B cell (primary cell): ENCODE measurements around the gene B3GALT2.

ENCODE experiments used
- EZH2 ChIP-seq: IDR thresholded peaks from 2 replicates; pipeline ENCODE4 v1.6.1; 2012; ENCODE audit warnings: borderline replicate concordance, low read depth, mild to moderate bottlenecking, moderate library complexity, low read length; ENCODE audit not compliant: insufficient read depth, poor library complexity, severe bottlenecking
- TF ChIP-seq, protein P1 (sequence below): fragments of 200-600 bp; IDR thresholded peaks from one replicate; pipeline ENCODE4 v1.8.0; 2022; ENCODE audit warnings: antibody characterized with exemption, mild to moderate bottlenecking

DNA sequence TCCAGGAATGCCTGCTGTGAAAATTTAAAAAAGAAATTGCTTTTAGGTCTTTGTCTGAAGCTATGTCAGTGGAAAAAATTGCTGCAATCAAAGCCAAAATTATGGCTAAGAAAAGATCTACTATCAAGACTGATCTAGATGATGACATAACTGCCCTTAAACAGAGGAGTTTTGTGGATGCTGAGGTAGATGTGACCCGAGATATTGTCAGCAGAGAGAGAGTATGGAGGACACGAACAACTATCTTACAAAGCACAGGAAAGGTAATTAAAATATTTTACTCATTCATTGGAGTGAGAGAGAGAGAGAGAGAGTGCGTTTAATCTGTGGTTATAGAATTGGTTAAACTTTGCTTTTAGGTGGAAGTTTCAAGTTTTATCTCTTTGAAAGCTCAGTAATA is 44.6 kb downstream of the B3GALT2 start:
- TF ChIP-seq, protein P1, sequence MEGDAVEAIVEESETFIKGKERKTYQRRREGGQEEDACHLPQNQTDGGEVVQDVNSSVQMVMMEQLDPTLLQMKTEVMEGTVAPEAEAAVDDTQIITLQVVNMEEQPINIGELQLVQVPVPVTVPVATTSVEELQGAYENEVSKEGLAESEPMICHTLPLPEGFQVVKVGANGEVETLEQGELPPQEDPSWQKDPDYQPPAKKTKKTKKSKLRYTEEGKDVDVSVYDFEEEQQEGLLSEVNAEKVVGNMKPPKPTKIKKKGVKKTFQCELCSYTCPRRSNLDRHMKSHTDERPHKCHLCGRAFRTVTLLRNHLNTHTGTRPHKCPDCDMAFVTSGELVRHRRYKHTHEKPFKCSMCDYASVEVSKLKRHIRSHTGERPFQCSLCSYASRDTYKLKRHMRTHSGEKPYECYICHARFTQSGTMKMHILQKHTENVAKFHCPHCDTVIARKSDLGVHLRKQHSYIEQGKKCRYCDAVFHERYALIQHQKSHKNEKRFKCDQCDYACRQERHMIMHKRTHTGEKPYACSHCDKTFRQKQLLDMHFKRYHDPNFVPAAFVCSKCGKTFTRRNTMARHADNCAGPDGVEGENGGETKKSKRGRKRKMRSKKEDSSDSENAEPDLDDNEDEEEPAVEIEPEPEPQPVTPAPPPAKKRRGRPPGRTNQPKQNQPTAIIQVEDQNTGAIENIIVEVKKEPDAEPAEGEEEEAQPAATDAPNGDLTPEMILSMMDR: no peak
- TF ChIP-seq EZH2: no peak
